K562 (cell line): Measurements from ENCODE around the gene ARHGAP4. TPM values are rescaled to one million over a fixed set of nuclear protein-coding genes. Genes with fewer than 3 reads are reported as not detected.

Experiments
- CCNT2 ChIP-seq: IDR thresholded peaks from 2 replicates; pipeline ENCODE4 v1.6.1; 2011; ENCODE audit warnings: borderline replicate concordance, low read depth, mild to moderate bottlenecking, moderate library complexity, mixed read lengths, low read length; ENCODE audit not compliant: insufficient read length; ENCODE audit errors: extremely low read depth
- CEBPB ChIP-seq: fragments of 450-650 bp; IDR thresholded peaks from 2 replicates; pipeline ENCODE4 v1.6.1; 2016; ENCODE audit warnings: missing genetic modification characterization, missing compliant biosample characterization
- CEBPG ChIP-seq, 3 experiments: fragments of 200-800 bp in 1 of 3; sonication (Bioruptor generic) in 1 of 3; sonication (generic) in 1 of 3; formaldehyde crosslinking in 1 of 3; IDR thresholded peaks in 2 of 3; conservative IDR thresholded peaks in 1 of 3; 2 replicates each; pipeline versions ENCODE4 v1.6.1 to v1.8.0; 2016 to 2022; ENCODE audit warnings: missing compliant biosample characterization in 2 of 3, missing genetic modification characterization in 2 of 3, mild to moderate bottlenecking in 1 of 3, missing genetic modification reagents in 1 of 3
- CHD1 ChIP-seq: fragments of 200-600 bp; sonication (generic); IDR thresholded peaks from one replicate; pipeline ENCODE4 v1.6.1; 2012; ENCODE audit warnings: mild to moderate bottlenecking, moderate library complexity, low read length, inconsistent platforms
- HMG20B ChIP-seq: fragments of 250-450 bp; sonication (Bioruptor Pico); IDR thresholded peaks from 2 replicates; pipeline ENCODE4 v1.5.0; 2021; ENCODE audit warnings: mild to moderate bottlenecking
- HNRNPK ChIP-seq: fragments of 200-400 bp; formaldehyde crosslinking; IDR thresholded peaks from one replicate; pipeline ENCODE4 v1.6.1; 2018; ENCODE audit warnings: mild to moderate bottlenecking, low read depth, low read length; ENCODE audit not compliant: poor library complexity, severe bottlenecking
- HNRNPLL ChIP-seq: fragments of 200-400 bp; formaldehyde crosslinking; IDR thresholded peaks from 2 replicates; pipeline ENCODE4 v1.6.1; 2017; ENCODE audit warnings: low read length, low read depth, mild to moderate bottlenecking; ENCODE audit not compliant: poor library complexity, severe bottlenecking
- HOMEZ ChIP-seq: fragments of 250-450 bp; sonication (Bioruptor Pico); IDR thresholded peaks from 2 replicates; pipeline ENCODE4 v1.4.0; 2020; ENCODE audit warnings: mild to moderate bottlenecking, moderate library complexity
- ID3 ChIP-seq, 2 experiments: fragments of 250-450 bp in 1 of 2; fragments of 450-650 bp in 1 of 2; sonication (Bioruptor Pico) in 1 of 2; IDR thresholded peaks; 2 replicates each; pipeline versions ENCODE4 v1.6.1 to v1.8.0; 2016 to 2021; ENCODE audit warnings: mild to moderate bottlenecking in 2 of 2, moderate library complexity in 2 of 2, missing compliant biosample characterization in 1 of 2, missing genetic modification characterization in 1 of 2
- KHSRP ChIP-seq: fragments of 450-650 bp; IDR thresholded peaks from 2 replicates; pipeline ENCODE4 v1.6.1; 2017
- MIER1 ChIP-seq: fragments of 450-650 bp; IDR thresholded peaks from 2 replicates; pipeline ENCODE4 v1.6.1; 2016; ENCODE audit warnings: antibody characterized with exemption, mild to moderate bottlenecking, low read depth
- MXD1 ChIP-seq: fragments of 250-450 bp; sonication (Bioruptor Pico); IDR thresholded peaks from 2 replicates; pipeline ENCODE4 v1.8.0; 2021; ENCODE audit warnings: borderline replicate concordance, mild to moderate bottlenecking, moderate library complexity; ENCODE audit not compliant: poor library complexity, severe bottlenecking
- PCBP1 ChIP-seq: fragments of 200-400 bp; formaldehyde crosslinking; IDR thresholded peaks from 2 replicates; pipeline ENCODE4 v1.6.1; 2018; ENCODE audit warnings: mild to moderate bottlenecking, low read depth, low read length; ENCODE audit not compliant: poor library complexity, severe bottlenecking
- PTRF ChIP-seq: fragments of 450-650 bp; IDR thresholded peaks from 2 replicates; pipeline ENCODE4 v1.6.1; 2016; ENCODE audit warnings: mild to moderate bottlenecking, missing genetic modification characterization, missing compliant biosample characterization
- RBM22 ChIP-seq: fragments of 200-400 bp; formaldehyde crosslinking; IDR thresholded peaks from 2 replicates; pipeline ENCODE4 v1.6.1; 2018; ENCODE audit warnings: low read length, low read depth; ENCODE audit not compliant: poor library complexity, severe bottlenecking
- TEAD1 ChIP-seq, 2 experiments: fragments of 450-650 bp in 1 of 2; sonication (generic) in 1 of 2; formaldehyde crosslinking; IDR thresholded peaks; 2 replicates each; pipeline versions ENCODE4 v1.4.0 to v1.8.0; 2020 to 2022; ENCODE audit warnings: mild to moderate bottlenecking in 2 of 2, missing genetic modification reagents in 1 of 2
- THAP7 ChIP-seq: fragments of 250-450 bp; sonication (Bioruptor Pico); IDR thresholded peaks from 2 replicates; pipeline ENCODE4 v1.5.0; 2021
- ZFP91 ChIP-seq: sonication (generic); formaldehyde crosslinking; IDR thresholded peaks from 2 replicates; pipeline ENCODE4 v1.8.0; 2022; ENCODE audit warnings: mild to moderate bottlenecking, missing genetic modification reagents
- ZNF174 ChIP-seq: fragments of 250-450 bp; sonication (Bioruptor Pico); IDR thresholded peaks from 2 replicates; pipeline ENCODE4 v1.4.0; 2020; ENCODE audit warnings: mild to moderate bottlenecking
- ZNF589 ChIP-seq: fragments of 200-800 bp; sonication (Bioruptor generic); IDR thresholded peaks from 2 replicates; pipeline ENCODE4 v1.6.1; 2016; ENCODE audit warnings: low read depth, missing genetic modification characterization, missing compliant biosample characterization
- ZNF778 ChIP-seq: fragments of 450-650 bp; formaldehyde crosslinking; IDR thresholded peaks from 2 replicates; pipeline ENCODE4 v1.4.0; 2020; ENCODE audit warnings: mild to moderate bottlenecking, moderate library complexity
- polyA plus RNA-seq, 8 experiments: library from polyadenylated mRNA; depleted of rRNA in 4 of 8; stranded (reverse) in 5 of 8; unstranded in 3 of 8; fragments of >200 nt; fragmentation: Nextera tagmentation in 2 of 8; fragmentation: Illumina TruSeq in 1 of 8; extraction: Ambion mirVana in 2 of 8; extraction: Trizol in 1 of 8; gene quantifications; 2 replicates each; pipeline versions ENCODE4 v1.2.1 to v1.2.3, GENCODE V29; 2011 to 2014; ENCODE audit warnings: inconsistent platforms in 1 of 8, missing spikeins in 1 of 8
- total RNA-seq, 7 experiments: library from RNA; depleted of rRNA in 6 of 7; stranded (reverse); fragments of >200 nt in 6 of 7; fragmentation: Illumina TruSeq in 2 of 7; extraction: Trizol in 2 of 7; gene quantifications; 2 replicates each; pipeline versions ENCODE4 v1.2.1 to v1.2.3, GENCODE V29; 2011 to 2021; ENCODE audit warnings: low replicate concordance in 1 of 7

Gene ARHGAP4
- total and polyA plus RNA-seq, 9 of the 15 experiments (the other 6 are each of a cell fraction or from before 2014, with no cell fraction given), result 0.30 to 81.8 (median 13.5) TPM

GRCh38 chrX:153927922-153928760 lies 2.1 kb upstream of the ARHGAP4 start (continued):
- no peak for TF ChIP-seq HNRNPK
- peak; percentile 88 for TF ChIP-seq CCNT2
- no peak for TF ChIP-seq CEBPG (CRISPR knock-in tag; IDR thresholded peaks at IDR 0.05)
- TF ChIP-seq CEBPG (tag; conservative IDR thresholded peaks at IDR 0.05 in 1 of 2, IDR thresholded peaks at IDR 0.05 in 1 of 2), result no peak
- no peak for TF ChIP-seq ZNF778
- no peak for TF ChIP-seq ZNF589 (CRISPR knock-in tag)
- TF ChIP-seq KHSRP, result no peak
- no peak for TF ChIP-seq PTRF (tag)
- no peak for TF ChIP-seq HOMEZ
- no peak for TF ChIP-seq MXD1
- no peak for TF ChIP-seq HMG20B (CRISPR knock-in tag)
- no peak for TF ChIP-seq TEAD1 (CRISPR knock-in tag; IDR thresholded peaks at IDR 0.05)
- TF ChIP-seq ZFP91 (CRISPR knock-in tag), result no peak
- peak; percentile 37 for TF ChIP-seq PCBP1
- TF ChIP-seq ID3 (CRISPR knock-in tag; IDR thresholded peaks at IDR 0.05), result no peak
- peak; percentile 68; the same call in 1 of the 2 replicates for TF ChIP-seq ID3 (tag; IDR thresholded peaks at IDR 0.05)
- no peak for TF ChIP-seq THAP7 (CRISPR knock-in tag)
- TF ChIP-seq HNRNPLL, result peak; percentile 51
- no peak for TF ChIP-seq RBM22
- no peak for TF ChIP-seq MIER1
- no peak for TF ChIP-seq CHD1
- no peak for TF ChIP-seq CEBPB (tag)
- TF ChIP-seq ZNF174 (CRISPR knock-in tag), result no peak
